ENCODE measurements around the gene KANK2. TPM values are rescaled to one million over a fixed set of nuclear protein-coding genes. Genes with fewer than 3 reads are reported as not detected.

The KANK2 gene
- total and polyA plus RNA-seq, 2 of the 8 experiments (the other 6 are each of a cell fraction or from before 2014, with no cell fraction given) = 25.2 to 42.3 TPM

- peaks cover 0 to 9% (median 6%) of the 10 kb centered on the region in 4 experiments; a peak in 6 of 7 replicates for H3K4me1 ChIP-seq (replicated peaks in 1 of 4; ENCODE audit: control insufficient read depth in 3 of 4, insufficient read depth in 4 of 4, low read length in 3 of 4)
- H3K14ac ChIP-seq (ENCODE audit: insufficient read length) = no peak overlapping the region
- ChIA-PET CTCF (ENCODE audit: partially characterized antibody) (interaction anchor here (0.7 to 3.9 kb wide), 9 partner anchors 41 to 792 kb away, joined by 3 to 16 read pairs (median 4); no protein-coding TSS in a partner anchor), POLR2A (ENCODE audit: partially characterized antibody) (interaction anchor here (0.6 to 1.7 kb wide), 5 partner anchors 10 to 227 kb away, joined by 3 to 4 read pairs (median 3); no protein-coding TSS in a partner anchor)
- H3K23ac ChIP-seq (ENCODE audit: insufficient read length) = no peak overlapping the region
- no peaks in the 10 kb centered on the region; the same call in 1 of the 2 replicates for H3K79me1 ChIP-seq (ENCODE audit: low read depth, low read length)
- H2BK15ac ChIP-seq (ENCODE audit: low read length) = no peak overlapping the region
- H2BK12ac ChIP-seq (ENCODE audit: low read depth, low read length) = no peak overlapping the region
- H3K23me2 ChIP-seq (ENCODE audit: low read depth, low read length) = peaks cover 3% of the 10 kb centered on the region; the same call in 1 of the 2 replicates
- no peak overlapping the region for H2BK5ac ChIP-seq (ENCODE audit: low read depth, low read length)
- H3K18ac ChIP-seq (ENCODE audit: extremely low read depth, low read length) = no peak overlapping the region
- no peak overlapping the region for H4K8ac ChIP-seq (ENCODE audit: extremely low read depth, insufficient read depth, low read length)
- H3K4ac ChIP-seq (replicated peaks; ENCODE audit: insufficient read length, low read depth, low read length) = no peak overlapping the region
- DNase-seq (ENCODE audit: low read depth in 1 of 2, low spot score in 2 of 2) (no peak), FAIRE-seq (no peak)
- H3K36me3 ChIP-seq (ENCODE audit: control insufficient read depth in 2 of 4, insufficient read depth in 4 of 4, low read length in 3 of 4) = peaks cover 8 to 18% (median 10%) of the 10 kb centered on the region in 4 experiments
- no peak overlapping the region for H2AFZ ChIP-seq (ENCODE audit: low read length)
- no peak overlapping the region for H3K9ac ChIP-seq (replicated peaks in 1 of 4; ENCODE audit: extremely low read depth in 1 of 4, low read depth in 3 of 4, low read length in 3 of 4)
- no peak overlapping the region for H3K56ac ChIP-seq (replicated peaks; ENCODE audit: insufficient read length, low read depth, low read length)
- no peak overlapping the region for H2AK5ac ChIP-seq (ENCODE audit: low read depth, low read length)
- H3K4me2 ChIP-seq (ENCODE audit: insufficient read depth in 1 of 2, low read depth in 2 of 2, low read length in 2 of 2) = no peak overlapping the region; a peak in 1 of 4 replicates
- H4K20me1 ChIP-seq (replicated peaks in 1 of 2; ENCODE audit: control insufficient read depth in 1 of 2, insufficient read depth in 2 of 2, low read length in 2 of 2) = peaks cover 0 to 10% of the 10 kb centered on the region in 2 experiments
- no peak overlapping the region for H3K4me3 ChIP-seq (ENCODE audit: extremely low read depth in 1 of 4, insufficient read depth in 2 of 4, low read depth in 3 of 4, low read length in 4 of 4)
- H4K91ac ChIP-seq (replicated peaks; ENCODE audit: insufficient read length, low read length) = no peak overlapping the region
- no peaks in the 10 kb centered on the region for H3K79me2 ChIP-seq (ENCODE audit: control insufficient read depth in 1 of 2, insufficient read depth in 2 of 2, low read length in 2 of 2)
- WGBS, 2 experiments (ENCODE audit: extremely low coverage in 1 of 2, insufficient coverage in 1 of 2, insufficient read length in 1 of 2, insufficient replicate concordance in 2 of 2, low coverage in 1 of 2, low lambda C conversion rate in 2 of 2, missing lambda C conversion rate in 1 of 2) = 91% methylated on average over 14 of the region's 14 CpGs; no CpG with 5 or more reads in 1 of the 2 experiments
- TF ChIP-seq SP4 (IDR thresholded peaks at IDR 0.05; ENCODE audit: low read length) (no peak), NRF1 (IDR thresholded peaks at IDR 0.05; ENCODE audit: low read depth, low read length) (no peak)
- no peaks in the 10 kb centered on the region for H3K9me3 ChIP-seq (ENCODE audit: insufficient read depth in 2 of 2, low read depth in 1 of 2, low read length in 1 of 2)
- no peaks in the 10 kb centered on the region for H3K27me3 ChIP-seq (replicated peaks in 1 of 4; ENCODE audit: control insufficient read depth in 3 of 4, extremely low read depth in 1 of 4, insufficient read depth in 3 of 4, low read length in 3 of 4)
- no peak overlapping the region for H2BK20ac ChIP-seq (ENCODE audit: low read length)
- H4K5ac ChIP-seq (ENCODE audit: insufficient read length, low read depth, low read length) = no peak overlapping the region
- H3K27ac ChIP-seq (ENCODE audit: low read depth, low read length) = no peak overlapping the region
- no peak overlapping the region for H2BK120ac ChIP-seq (replicated peaks; ENCODE audit: low read depth, low read length)
These were observed 60.8 kb downstream of the KANK2 start for GRCh38 chr19:11136400-11137101.

All from H1 (cell line).